ENCODE measurements around the gene CATSPERZ.

DNA sequence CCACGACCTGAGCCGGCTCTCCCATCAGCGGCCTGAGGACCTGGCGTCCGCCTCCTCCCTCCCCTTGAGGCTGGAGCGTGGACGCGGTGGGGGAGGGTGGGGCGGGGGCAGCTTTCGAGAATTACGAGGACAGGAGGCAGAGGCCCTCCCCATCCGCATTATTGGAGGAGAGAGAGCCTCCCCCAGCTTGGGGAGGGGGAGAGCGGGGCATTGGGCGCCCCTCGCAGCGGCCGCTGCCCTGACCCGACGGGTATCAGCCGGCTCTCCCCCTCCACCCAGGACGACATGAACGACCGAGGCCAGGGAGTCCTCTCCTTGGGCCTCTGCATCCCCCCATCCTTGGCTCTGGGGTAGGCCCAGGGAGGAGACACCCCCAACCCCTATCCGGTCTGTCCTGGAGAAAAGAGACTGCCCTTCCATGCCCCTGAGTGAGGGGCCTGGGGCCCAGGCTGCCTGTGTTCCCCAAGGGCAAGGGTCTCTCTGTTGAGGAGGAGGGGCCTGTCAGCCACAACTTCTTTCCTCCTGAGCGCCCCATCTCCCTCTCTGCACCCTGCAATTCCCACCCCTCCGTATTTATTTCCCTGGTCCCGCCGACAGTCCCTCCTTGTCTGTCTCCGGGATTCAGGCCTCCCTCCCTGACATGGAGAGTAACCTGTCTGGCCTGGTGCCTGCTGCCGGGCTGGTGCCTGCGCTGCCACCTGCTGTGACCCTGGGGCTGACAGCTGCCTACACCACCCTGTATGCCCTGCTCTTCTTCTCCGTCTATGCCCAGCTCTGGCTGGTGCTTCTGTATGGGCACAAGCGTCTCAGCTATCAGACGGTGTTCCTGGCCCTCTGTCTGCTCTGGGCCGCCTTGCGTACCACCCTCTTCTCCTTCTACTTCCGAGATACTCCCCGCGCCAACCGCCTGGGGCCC is 14.0 kb upstream of the CATSPERZ start:
- TF ChIP-seq POLR2AphosphoS5 (IDR thresholded peaks at IDR 0.05) (no peak), CTCF (IDR thresholded peaks at IDR 0.05) (no peak)
